CD4-positive, alpha-beta memory T cell (primary cell): ENCODE measurements around the gene GARNL3. TPM values are rescaled to one million over a fixed set of nuclear protein-coding genes. Genes with fewer than 3 reads are reported as not detected.
A peak's percentile ranks its signal among the peaks of the same experiment; 100 is the strongest.

Source experiments
- CTCF ChIA-PET: fragments of 350-600 bp; sonication (Branson Sonifier 250); formaldehyde crosslinking; loops from one replicate; lab custom pipeline; 2021; ENCODE audit warnings: inconsistent platforms; ENCODE audit not compliant: partially characterized antibody; lab: Charles Lee
- POLR2A ChIA-PET: fragments of 350-600 bp; sonication (Branson Sonifier 250); formaldehyde crosslinking; loops from one replicate; lab custom pipeline; 2021; ENCODE audit not compliant: partially characterized antibody; lab: Charles Lee
- DNase-seq, 5 donors: peaks; one replicate each; pipeline versions ENCODE4 v3.0.0 to v3.0.0-alpha.2; 2020 to 2022; ENCODE audit warnings: mixed read lengths in 1 of 5
- H3K27ac ChIP-seq: one replicate; pipeline ENCODE4 v1.7.0; 2013; ENCODE audit warnings: low read depth, low read length
- H3K27me3 ChIP-seq: 2 replicates; pipeline ENCODE4 v1.7.0; 2013; ENCODE audit warnings: mild to moderate bottlenecking, low read length, moderate library complexity; ENCODE audit not compliant: insufficient read depth
- H3K36me3 ChIP-seq: 2 replicates; pipeline ENCODE4 v1.7.0; 2013; ENCODE audit warnings: mild to moderate bottlenecking, low read length, moderate library complexity; ENCODE audit not compliant: insufficient read depth
- H3K4me1 ChIP-seq: 2 replicates; pipeline ENCODE4 v1.7.0; 2013; ENCODE audit warnings: mild to moderate bottlenecking, low read length, moderate library complexity; ENCODE audit not compliant: insufficient read depth
- H3K4me3 ChIP-seq, 2 donors: one replicate each; pipeline ENCODE4 v1.7.0; 2013; ENCODE audit warnings: low read length in 2 of 2, mild to moderate bottlenecking in 1 of 2
- H3K9me3 ChIP-seq, 2 donors: one replicate each; pipeline ENCODE4 v1.7.0; 2013; ENCODE audit warnings: low read length in 2 of 2, control low read depth in 1 of 2; ENCODE audit not compliant: control insufficient read depth in 1 of 2
- H3K27ac Mint-ChIP-seq, 7 donors: one replicate each; pipeline ENCODE4 v1.8.0; 2020 to 2021; ENCODE audit warnings: mixed read lengths in 7 of 7, mild to moderate bottlenecking in 6 of 7, inconsistent platforms in 3 of 7, moderate library complexity in 3 of 7
- H3K27me3 Mint-ChIP-seq, 2 donors: one replicate each; pipeline ENCODE4 v1.8.0; 2020 to 2021; ENCODE audit warnings: mixed read lengths in 2 of 2
- H3K36me3 Mint-ChIP-seq, 2 donors: one replicate each; pipeline ENCODE4 v1.8.0; 2020 to 2021; ENCODE audit warnings: mixed read lengths in 2 of 2, inconsistent platforms in 1 of 2, mild to moderate bottlenecking in 1 of 2
- H3K4me1 Mint-ChIP-seq, 4 donors: one replicate each; pipeline ENCODE4 v1.8.0; 2020 to 2021; ENCODE audit warnings: mixed read lengths in 4 of 4, mild to moderate bottlenecking in 1 of 4
- H3K4me3 Mint-ChIP-seq, 8 donors: one replicate each; pipeline ENCODE4 v1.8.0; 2020 to 2021; ENCODE audit warnings: mixed read lengths in 8 of 8, mild to moderate bottlenecking in 7 of 8, moderate library complexity in 6 of 8, inconsistent platforms in 3 of 8
- H3K9me3 Mint-ChIP-seq, 8 donors: one replicate each; pipeline ENCODE4 v1.8.0; 2020 to 2021; ENCODE audit warnings: mixed read lengths in 8 of 8, mild to moderate bottlenecking in 5 of 8, inconsistent platforms in 3 of 8, moderate library complexity in 1 of 8
- intact Hi-C: fragments of 100-400 bp; cut with micrococcal nuclease; formaldehyde crosslinking; loops from one replicate; pipeline ENCODE4 v1.15.1; 2023
- polyA plus RNA-seq, 2 donors: library from polyadenylated mRNA; unstranded; fragments of 300-500 nt; fragmentation: Illumina TruSeq; gene quantifications; one replicate each; pipeline ENCODE4 v1.2.3, GENCODE V29; 2021
- total RNA-seq, 2 experiments: library from RNA; stranded (reverse); gene quantifications; one replicate each; pipeline ENCODE4 v1.2.3, GENCODE V29; 2021

The GARNL3 gene
- total and polyA plus RNA-seq, 4 experiments from 2014 or later, result 0.41 to 6.6 (median 5.9) TPM; not detected in 1

DNA sequence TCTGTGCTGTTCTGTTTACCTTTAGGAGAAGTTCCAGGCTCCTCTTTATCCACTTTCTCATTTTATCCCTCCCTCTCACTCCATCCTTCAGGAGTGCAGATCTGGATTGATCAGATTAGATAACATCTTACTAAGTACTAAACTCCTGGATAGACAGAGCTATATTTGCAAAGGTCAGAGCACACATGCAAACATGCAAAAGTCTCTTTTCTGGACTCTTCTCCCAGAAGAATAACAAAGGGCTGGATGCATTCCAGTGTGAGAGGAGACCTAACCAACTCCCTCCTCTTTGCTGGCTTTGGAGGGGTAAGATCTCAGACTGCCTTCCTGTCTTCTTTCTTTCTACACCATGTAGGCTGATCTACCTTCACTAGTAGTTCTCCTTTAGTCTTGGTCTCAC lies 21.4 kb downstream of the GARNL3 start:
- intact Hi-C loops, result no loop called here
- H3K4me1 Mint-ChIP-seq, result no peaks in the 10 kb centered on the region
- H3K27me3 Mint-ChIP-seq, result peaks cover 10 to 11% of the 10 kb centered on the region in 2 donors
- H3K4me3 Mint-ChIP-seq, result no peak overlapping the region
- H3K9me3 ChIP-seq, result no peaks in the 10 kb centered on the region
- H3K36me3 ChIP-seq, result no peaks in the 10 kb centered on the region
- H3K9me3 Mint-ChIP-seq, result peaks cover 0 to 2% (median 0%) of the 10 kb centered on the region in 8 donors
- H3K4me3 ChIP-seq, result no peak overlapping the region
- H3K36me3 Mint-ChIP-seq, result no peaks in the 10 kb centered on the region
- ChIA-PET POLR2A (no interaction called here), CTCF (no interaction called here)
- DNase-seq, result no peak
- peaks cover 4% of the 10 kb centered on the region for H3K27me3 ChIP-seq
- H3K27ac ChIP-seq, result no peak overlapping the region
- no peak overlapping the region for H3K27ac Mint-ChIP-seq
- H3K4me1 ChIP-seq, result no peaks in the 10 kb centered on the region

DNA sequence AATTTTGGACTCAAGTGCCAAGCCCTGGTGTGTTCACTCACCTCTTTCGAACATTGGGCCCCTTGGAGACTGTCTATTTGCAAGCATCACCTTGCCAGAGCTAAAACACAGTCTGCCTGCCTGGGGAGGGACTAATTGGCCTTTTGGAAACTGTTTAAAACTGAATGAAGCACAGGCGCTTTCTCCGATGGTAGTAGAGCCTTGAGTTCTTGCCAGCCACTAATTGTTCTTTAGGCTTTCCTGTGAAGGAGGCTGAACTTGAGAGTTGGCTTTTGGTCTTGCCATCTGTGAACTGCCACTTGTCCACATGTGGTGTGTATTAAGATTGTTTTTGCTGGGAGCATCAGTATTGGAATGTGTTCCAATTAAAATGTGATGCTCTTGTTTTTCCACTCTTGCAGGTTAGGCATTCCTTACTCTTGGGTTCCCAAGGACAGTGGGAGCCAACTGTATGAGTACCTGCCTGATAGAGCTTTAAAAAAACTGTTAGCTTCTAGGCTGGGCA lies 26.0 kb downstream of the GARNL3 start:
- ChIA-PET CTCF (no interaction called here), POLR2A (no interaction called here)
- H3K9me3 ChIP-seq, result no peaks in the 10 kb centered on the region
- H3K4me1 ChIP-seq, result no peaks in the 10 kb centered on the region
- H3K9me3 Mint-ChIP-seq, result no peaks in the 10 kb centered on the region
- no peaks in the 10 kb centered on the region for H3K36me3 Mint-ChIP-seq
- no peak overlapping the region for H3K4me3 Mint-ChIP-seq
- no peak for DNase-seq
- H3K27ac ChIP-seq, result no peak overlapping the region
- intact Hi-C loops, result no loop called here
- peaks cover 4% of the 10 kb centered on the region for H3K27me3 ChIP-seq
- H3K27me3 Mint-ChIP-seq, result peaks cover 11 to 13% of the 10 kb centered on the region in 2 donors
- no peaks in the 10 kb centered on the region for H3K36me3 ChIP-seq
- peaks cover 0 to 7% (median 0%) of the 10 kb centered on the region in 4 donors for H3K4me1 Mint-ChIP-seq
- H3K4me3 ChIP-seq, result no peak overlapping the region
- no peak overlapping the region for H3K27ac Mint-ChIP-seq

DNA sequence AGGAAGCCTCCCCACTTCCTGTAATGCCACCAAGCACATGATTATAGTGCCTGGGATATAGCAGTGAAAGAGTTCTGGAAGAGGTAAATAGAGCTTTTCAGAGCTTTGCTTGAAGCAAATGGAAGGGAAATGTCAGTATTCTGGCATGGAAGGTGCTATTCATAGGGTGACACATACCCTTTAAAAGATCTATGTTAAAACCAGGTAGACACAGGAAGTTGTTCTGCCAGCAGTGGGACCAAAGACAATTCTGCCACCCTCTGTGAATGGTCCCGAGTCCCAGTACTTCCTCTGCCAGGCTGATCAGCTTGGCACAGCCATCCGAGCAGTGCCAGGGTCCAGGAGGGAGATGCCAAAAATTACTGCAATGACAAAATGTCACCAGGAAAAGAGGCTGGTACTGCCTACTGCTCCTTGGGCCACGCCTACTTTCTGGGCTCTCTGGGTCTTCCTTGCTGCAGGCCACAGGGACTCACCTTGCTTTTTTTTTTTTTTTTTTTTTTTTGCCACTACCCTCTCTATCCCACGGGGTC lies 26.7 kb downstream of the GARNL3 start:
- no peak for DNase-seq
- no peaks in the 10 kb centered on the region for H3K36me3 ChIP-seq
- ChIA-PET POLR2A (no interaction called here), CTCF (no interaction called here)
- Mint-ChIP-seq H3K27ac (no peak overlapping the region), H3K27me3 (peaks cover 9 to 14% of the 10 kb centered on the region in 2 donors), H3K4me1 (peaks cover 0 to 7% (median 0%) of the 10 kb centered on the region in 4 donors), H3K4me3 (no peak overlapping the region), H3K36me3 (no peaks in the 10 kb centered on the region), H3K9me3 (no peaks in the 10 kb centered on the region)
- no peaks in the 10 kb centered on the region for H3K9me3 ChIP-seq
- intact Hi-C loops, result no loop called here
- peaks cover 4% of the 10 kb centered on the region for H3K27me3 ChIP-seq
- H3K4me3 ChIP-seq, result no peak overlapping the region
- no peaks in the 10 kb centered on the region for H3K4me1 ChIP-seq
- H3K27ac ChIP-seq, result no peak overlapping the region

DNA sequence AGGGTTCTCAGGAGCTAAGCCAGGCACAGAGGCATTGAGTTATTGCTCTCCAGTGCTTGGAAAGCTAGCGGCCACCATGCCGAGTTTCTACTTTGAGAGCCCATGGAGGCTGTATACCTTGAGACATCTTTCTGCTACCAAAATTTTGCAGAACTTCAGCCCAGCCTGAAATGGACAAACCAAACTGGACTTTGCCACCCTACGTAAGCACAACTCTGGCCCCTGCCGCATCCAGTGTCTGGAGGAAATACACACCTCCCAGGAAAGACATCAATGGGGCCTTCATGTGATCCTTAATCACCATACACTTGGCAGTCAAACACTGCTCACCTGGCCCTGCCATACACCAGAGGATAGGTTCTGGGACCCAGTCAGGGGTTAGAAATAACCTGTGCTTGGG lies 27.8 kb downstream of the GARNL3 start:
- Histone ChIP-seq H3K36me3 (no peaks in the 10 kb centered on the region), H3K27ac (no peak overlapping the region), H3K4me3 (no peak overlapping the region), H3K4me1 (no peaks in the 10 kb centered on the region), H3K27me3 (peaks cover 4% of the 10 kb centered on the region), H3K9me3 (no peaks in the 10 kb centered on the region)
- Mint-ChIP-seq H3K4me3 (no peak overlapping the region), H3K36me3 (no peaks in the 10 kb centered on the region), H3K9me3 (no peaks in the 10 kb centered on the region), H3K27ac (no peak overlapping the region), H3K4me1 (peaks cover 0 to 7% (median 0%) of the 10 kb centered on the region in 4 donors), H3K27me3 (peaks cover 10 to 14% of the 10 kb centered on the region in 2 donors)
- CTCF ChIA-PET, result no interaction called here
- intact Hi-C loops, result no loop called here
- DNase-seq, result no peak
- POLR2A ChIA-PET, result no interaction called here

DNA sequence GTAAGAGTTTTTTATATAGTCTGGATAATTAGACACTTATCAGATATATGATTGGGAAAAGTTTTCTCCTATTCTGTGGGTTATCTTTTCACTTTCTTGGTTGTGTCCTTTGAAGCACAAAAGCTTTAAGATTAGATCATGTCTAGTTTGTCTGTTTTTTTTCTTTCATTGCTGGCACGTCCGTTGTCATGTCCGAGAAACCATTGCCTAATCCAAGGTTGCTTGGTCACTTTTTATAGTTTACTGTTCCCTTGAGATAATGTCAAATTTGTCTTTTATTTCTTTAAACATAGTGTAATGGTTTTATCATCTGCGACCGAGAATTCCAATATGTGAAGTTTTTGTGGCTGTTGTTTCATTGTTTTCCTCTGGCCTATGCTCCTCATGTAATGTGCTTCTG lies 28.8 kb downstream of the GARNL3 start:
- H3K4me3 ChIP-seq, result no peak overlapping the region
- Mint-ChIP-seq H3K9me3 (no peaks in the 10 kb centered on the region), H3K4me1 (peaks cover 0 to 7% (median 0%) of the 10 kb centered on the region in 4 donors), H3K27ac (no peak overlapping the region), H3K36me3 (no peaks in the 10 kb centered on the region), H3K27me3 (peaks cover 4 to 9% of the 10 kb centered on the region in 2 donors), H3K4me3 (peak overlapping the region in 1 of 8 donors; percentile 36)
- ChIA-PET POLR2A (no interaction called here), CTCF (no interaction called here)
- no peaks in the 10 kb centered on the region for H3K36me3 ChIP-seq
- DNase-seq, result no peak
- intact Hi-C loops, result no loop called here
- no peaks in the 10 kb centered on the region for H3K4me1 ChIP-seq
- no peak overlapping the region for H3K27ac ChIP-seq
- no peaks in the 10 kb centered on the region for H3K9me3 ChIP-seq
- H3K27me3 ChIP-seq, result no peaks in the 10 kb centered on the region

DNA sequence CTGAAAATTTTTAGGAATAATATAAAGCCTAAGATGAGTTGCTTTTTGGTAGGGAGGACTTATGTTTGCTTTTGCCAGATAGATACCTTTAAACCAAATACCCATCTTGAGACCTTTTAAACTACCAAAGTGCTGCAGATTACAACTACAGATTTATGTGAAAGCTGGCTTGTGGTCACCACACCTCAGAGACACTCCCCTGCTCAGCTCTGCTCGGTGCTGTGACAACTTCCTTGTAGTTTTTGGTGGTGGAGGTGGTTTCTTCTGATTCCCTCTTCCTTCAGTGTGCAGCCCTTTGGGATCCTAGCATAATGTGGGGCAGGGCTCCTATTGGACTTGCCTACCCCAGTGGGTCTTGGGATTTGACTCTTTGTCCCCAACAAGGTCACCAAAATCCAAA lies 29.2 kb downstream of the GARNL3 start:
- H3K9me3 Mint-ChIP-seq, result no peaks in the 10 kb centered on the region
- Histone ChIP-seq H3K4me3 (no peak overlapping the region), H3K4me1 (no peaks in the 10 kb centered on the region), H3K27me3 (no peaks in the 10 kb centered on the region), H3K36me3 (no peaks in the 10 kb centered on the region), H3K27ac (no peak overlapping the region), H3K9me3 (no peaks in the 10 kb centered on the region)
- CTCF ChIA-PET, result no interaction called here
- intact Hi-C loops, result no loop called here
- no peaks in the 10 kb centered on the region for H3K36me3 Mint-ChIP-seq
- H3K27ac Mint-ChIP-seq, result no peak overlapping the region
- POLR2A ChIA-PET, result no interaction called here
- H3K4me3 Mint-ChIP-seq, result no peak overlapping the region
- H3K4me1 Mint-ChIP-seq, result peaks cover 0 to 7% (median 0%) of the 10 kb centered on the region in 4 donors
- peaks cover 4 to 9% of the 10 kb centered on the region in 2 donors for H3K27me3 Mint-ChIP-seq
- DNase-seq, result no peak

DNA sequence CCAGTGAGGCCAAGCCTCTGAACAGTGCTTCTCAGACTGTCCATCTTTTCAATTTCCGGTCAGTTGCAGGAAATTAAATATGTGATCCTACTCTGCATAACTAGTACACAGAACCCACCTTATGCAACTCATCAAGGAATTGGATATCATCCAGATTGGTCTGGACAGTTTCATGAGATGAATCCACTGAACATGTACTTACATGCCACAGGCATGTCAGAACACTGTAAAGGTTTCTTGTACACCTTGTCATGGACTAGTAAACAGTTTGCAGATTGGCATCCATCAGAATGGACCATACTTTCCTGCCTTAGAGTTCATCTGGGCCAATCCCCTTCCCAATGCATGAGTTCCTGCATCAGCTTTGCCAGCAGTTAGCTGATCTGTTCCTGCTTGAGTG lies 30.4 kb downstream of the GARNL3 start:
- DNase-seq, result no peak
- Mint-ChIP-seq H3K4me3 (no peak overlapping the region), H3K9me3 (no peaks in the 10 kb centered on the region), H3K27ac (no peak overlapping the region), H3K4me1 (peaks cover 0 to 7% (median 0%) of the 10 kb centered on the region in 4 donors), H3K27me3 (peaks cover 4 to 6% of the 10 kb centered on the region in 2 donors), H3K36me3 (no peaks in the 10 kb centered on the region)
- ChIA-PET CTCF (no interaction called here), POLR2A (no interaction called here)
- intact Hi-C loops, result no loop called here
- Histone ChIP-seq H3K4me3 (no peak overlapping the region), H3K27ac (no peak overlapping the region), H3K36me3 (no peaks in the 10 kb centered on the region), H3K4me1 (no peaks in the 10 kb centered on the region), H3K27me3 (no peaks in the 10 kb centered on the region), H3K9me3 (no peaks in the 10 kb centered on the region)
